Right lobe of liver (tissue), 6 donors: Measurements from ENCODE around the gene MX1. TPM values are rescaled to one million over a fixed set of nuclear protein-coding genes. Genes with fewer than 3 reads are reported as not detected.

Experiments used
- ATAC-seq, 4 donors: fragments of 200-7000 bp; cut with Tn5 transposase; one replicate each; pipeline ENCODE4 v1.9.1; 2020; ENCODE audit warnings: mild to moderate bottlenecking in 4 of 4, moderate library complexity in 4 of 4
- DNase-seq, 3 donors: peaks; one replicate each; pipeline ENCODE4 v3.0.0-alpha.2; 2020
- H3K27ac ChIP-seq, 3 donors: fragments of 200-600 bp; one replicate each; pipeline ENCODE4 v1.8.0; 2022
- H3K27me3 ChIP-seq, 2 donors: fragments of 200-600 bp; one replicate each; pipeline ENCODE4 v1.8.0; 2022
- H3K36me3 ChIP-seq, 4 donors: fragments of 200-600 bp; sonication (generic) in 1 of 4; one replicate each; pipeline versions ENCODE4 v1.5.1 to v1.8.0; 2017 to 2022; ENCODE audit warnings: control low read depth in 1 of 4
- H3K4me1 ChIP-seq, 4 donors: fragments of 200-600 bp; sonication (generic) in 1 of 4; one replicate each; pipeline versions ENCODE4 v1.5.1 to v1.8.0; 2017 to 2022; ENCODE audit warnings: control low read depth in 1 of 4
- H3K4me3 ChIP-seq, 3 donors: fragments of 200-600 bp; one replicate each; pipeline ENCODE4 v1.8.0; 2022
- H3K9me3 ChIP-seq, 4 donors: fragments of 200-600 bp; sonication (generic) in 1 of 4; one replicate each; pipeline versions ENCODE4 v1.5.1 to v1.8.0; 2017 to 2022; ENCODE audit warnings: control low read depth in 1 of 4
- POLR2A ChIP-seq: fragments of 450-650 bp; IDR thresholded peaks from one replicate; pipeline ENCODE4 v1.6.1; 2017; ENCODE audit warnings: antibody characterized with exemption, mild to moderate bottlenecking
- WGBS: methylation state at CpG from one replicate; pipeline ENCODE4 v1.1.6; 2018; ENCODE audit warnings: low coverage, low lambda C conversion rate; ENCODE audit not compliant: insufficient coverage; ENCODE audit errors: missing lambda C conversion rate; 5-methylcytosine and 5-hydroxymethylcytosine counted together
- intact Hi-C, 2 donors: fragments of 100-400 bp; cut with DNase I; formaldehyde crosslinking; loops; one replicate each; pipeline versions ENCODE4 v1.11.2 to v1.14.1; 2022
- total RNA-seq, 6 experiments: library from RNA; depleted of rRNA in 2 of 6; stranded (reverse); fragments of >200 nt in 2 of 6; fragmentation: NEBNext Ultra II Directional in 3 of 6; extraction: Animal tissue kit (Norgen Biotek cat#: 25700) in 3 of 6; gene quantifications; one replicate each; pipeline versions ENCODE4 v1.1.0 to v1.2.4, GENCODE V29; 2016 to 2023
- TF ChIP-seq, protein P1 (sequence below), 4 donors: fragments of 200-600 bp in 3 of 4; fragments of 450-650 bp in 1 of 4; IDR thresholded peaks; one replicate each; pipeline versions ENCODE4 v1.5.1 to v1.8.0; 2016 to 2022; ENCODE audit warnings: antibody characterized with exemption in 4 of 4, mild to moderate bottlenecking in 2 of 4
- donor health status: DM: no; HTN: yes; CAD: no.
- donor health status: DM: no; HTN: no; CAD: no.
- donor health status: DM: no; HTN: no; CAD: no.
- donor health status: DM: no; HTN: yes; CAD: no.
- donor health status: DM: no; HTN: yes; CAD: no.

The MX1 gene
- total RNA-seq, 6 experiments from 2014 or later: 6.1 to 25.4 (median 10.5) TPM

GRCh38 chr21:41438425-41439113, 12.5 kb downstream of the MX1 start:
- Histone ChIP-seq H3K27ac (no peak overlapping the region), H3K4me1 (no peaks in the 10 kb centered on the region), H3K27me3 (no peaks in the 10 kb centered on the region), H3K4me3 (no peak overlapping the region), H3K9me3 (no peaks in the 10 kb centered on the region), H3K36me3 (peaks cover 0 to 63% (median 19%) of the 10 kb centered on the region in 4 donors)
- intact Hi-C loops: no loop called here
- no peak for DNase-seq
- ATAC-seq: no peak
- TF ChIP-seq, protein P1, sequence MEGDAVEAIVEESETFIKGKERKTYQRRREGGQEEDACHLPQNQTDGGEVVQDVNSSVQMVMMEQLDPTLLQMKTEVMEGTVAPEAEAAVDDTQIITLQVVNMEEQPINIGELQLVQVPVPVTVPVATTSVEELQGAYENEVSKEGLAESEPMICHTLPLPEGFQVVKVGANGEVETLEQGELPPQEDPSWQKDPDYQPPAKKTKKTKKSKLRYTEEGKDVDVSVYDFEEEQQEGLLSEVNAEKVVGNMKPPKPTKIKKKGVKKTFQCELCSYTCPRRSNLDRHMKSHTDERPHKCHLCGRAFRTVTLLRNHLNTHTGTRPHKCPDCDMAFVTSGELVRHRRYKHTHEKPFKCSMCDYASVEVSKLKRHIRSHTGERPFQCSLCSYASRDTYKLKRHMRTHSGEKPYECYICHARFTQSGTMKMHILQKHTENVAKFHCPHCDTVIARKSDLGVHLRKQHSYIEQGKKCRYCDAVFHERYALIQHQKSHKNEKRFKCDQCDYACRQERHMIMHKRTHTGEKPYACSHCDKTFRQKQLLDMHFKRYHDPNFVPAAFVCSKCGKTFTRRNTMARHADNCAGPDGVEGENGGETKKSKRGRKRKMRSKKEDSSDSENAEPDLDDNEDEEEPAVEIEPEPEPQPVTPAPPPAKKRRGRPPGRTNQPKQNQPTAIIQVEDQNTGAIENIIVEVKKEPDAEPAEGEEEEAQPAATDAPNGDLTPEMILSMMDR (IDR thresholded peaks at IDR 0.05): no peak
- no peak for TF ChIP-seq POLR2A
- WGBS: 95% methylated on average over 3 of the region's 13 CpGs

GRCh38 chr21:41439248-41439647, 13.2 kb downstream of the MX1 start:
- H3K4me3 ChIP-seq: no peak overlapping the region
- H3K4me1 ChIP-seq: no peaks in the 10 kb centered on the region
- WGBS: 82% methylated on average over 4 of the region's 4 CpGs
- H3K36me3 ChIP-seq: peaks cover 0 to 65% (median 21%) of the 10 kb centered on the region in 4 donors
- no peaks in the 10 kb centered on the region for H3K27me3 ChIP-seq
- no peak overlapping the region for H3K27ac ChIP-seq
- intact Hi-C loops: no loop called here
- DNase-seq (no peak), ATAC-seq (no peak)
- TF ChIP-seq, protein P1 (IDR thresholded peaks at IDR 0.05): no peak
- no peak for TF ChIP-seq POLR2A
- no peaks in the 10 kb centered on the region for H3K9me3 ChIP-seq

- peaks cover 0 to 75% (median 24%) of the 10 kb centered on the region in 4 donors for H3K36me3 ChIP-seq
- intact Hi-C loops: no loop called here
- WGBS: 92% methylated on average over 7 of the region's 14 CpGs
- DNase-seq (no peak), ATAC-seq (no peak)
- H3K4me1 ChIP-seq: no peaks in the 10 kb centered on the region
- H3K27ac ChIP-seq: no peak overlapping the region
- no peaks in the 10 kb centered on the region for H3K27me3 ChIP-seq
- H3K9me3 ChIP-seq: no peaks in the 10 kb centered on the region
- H3K4me3 ChIP-seq: no peak overlapping the region
- TF ChIP-seq, protein P1 (IDR thresholded peaks at IDR 0.05): no peak
- no peak for TF ChIP-seq POLR2A
Observed at GRCh38 chr21:41441546-41441945, 15.5 kb downstream of the MX1 start.

DNA sequence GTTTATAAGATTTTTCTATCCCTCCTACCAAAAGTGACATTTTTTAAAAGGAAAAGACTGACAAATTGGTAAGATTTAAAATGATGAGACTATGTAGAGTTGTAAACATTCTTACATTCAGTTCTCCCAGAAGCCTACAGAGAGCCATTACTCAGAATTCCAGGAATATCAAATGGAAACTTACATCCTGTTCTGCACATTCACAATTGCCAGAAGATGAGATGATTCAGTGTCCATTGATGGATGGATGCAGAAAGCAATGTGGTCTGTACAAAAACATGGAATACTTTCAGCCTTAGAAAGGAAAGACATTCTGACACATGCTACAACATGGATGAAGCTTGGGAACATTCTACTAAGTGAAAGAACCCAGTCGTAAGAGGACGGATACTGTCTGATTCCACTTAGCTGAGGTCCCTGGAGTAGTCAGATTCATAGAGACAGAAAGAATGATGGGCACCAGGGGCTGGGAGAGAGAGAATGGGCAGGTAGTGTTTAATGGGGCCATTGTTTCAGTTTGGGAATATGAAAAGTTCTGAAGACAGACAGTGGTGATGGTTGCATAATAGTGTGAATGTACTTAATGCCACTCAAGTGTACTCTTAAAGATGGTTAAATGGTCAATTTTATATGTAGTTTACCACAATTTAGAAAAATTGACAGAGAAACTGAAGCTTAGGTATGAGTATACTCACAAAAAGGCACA, 16.6 kb downstream of the MX1 start:
- WGBS: 86% methylated on average over 2 of the region's 2 CpGs
- H3K9me3 ChIP-seq: no peaks in the 10 kb centered on the region
- ATAC-seq (no peak), DNase-seq (no peak)
- no peak overlapping the region for H3K27ac ChIP-seq
- H3K4me3 ChIP-seq: no peak overlapping the region
- H3K27me3 ChIP-seq: no peaks in the 10 kb centered on the region
- intact Hi-C loops: no loop called here
- TF ChIP-seq POLR2A: no peak
- TF ChIP-seq, protein P1 (IDR thresholded peaks at IDR 0.05): no peak
- H3K4me1 ChIP-seq: no peaks in the 10 kb centered on the region
- H3K36me3 ChIP-seq: peaks cover 0 to 66% (median 19%) of the 10 kb centered on the region in 4 donors
